HEK293T (cell line): ENCODE data around the gene OR51T1.

ENCODE experiments used
- CTCF ChIA-PET: fragments of 350-600 bp; formaldehyde crosslinking; extraction: SDS; loops from one replicate; lab custom pipeline; 2021; ENCODE audit warnings: antibody characterized with exemption, inconsistent platforms; lab: Yijun Ruan, JAX
- POLR2A ChIA-PET: fragments of 350-600 bp; formaldehyde crosslinking; extraction: SDS; loops from one replicate; lab custom pipeline; 2020; ENCODE audit warnings: antibody characterized with exemption, inconsistent platforms; lab: Yijun Ruan, JAX
- DNase-seq: peaks from one replicate; pipeline ENCODE4 v3.0.0; 2012; ENCODE audit warnings: mixed read lengths; ENCODE audit errors: extremely low spot score
- ARNT ChIP-seq: fragments of 450-650 bp; IDR thresholded peaks from 2 replicates; pipeline ENCODE4 v1.6.1; 2017; ENCODE audit warnings: mild to moderate bottlenecking
- BHLHE40 ChIP-seq: fragments of 450-650 bp; IDR thresholded peaks from 2 replicates; pipeline ENCODE4 v1.6.1; 2016; ENCODE audit warnings: mild to moderate bottlenecking, moderate library complexity, borderline replicate concordance
- CTBP1 ChIP-seq: fragments of 450-650 bp; IDR thresholded peaks from 2 replicates; pipeline ENCODE4 v1.6.1; 2016; ENCODE audit warnings: borderline replicate concordance
- ELF4 ChIP-seq: fragments of 450-650 bp; IDR thresholded peaks from 2 replicates; pipeline ENCODE4 v1.6.1; 2017; ENCODE audit warnings: antibody characterized with exemption
- FOXA1 ChIP-seq: fragments of 450-650 bp; IDR thresholded peaks from 2 replicates; pipeline ENCODE4 v1.6.1; 2016; ENCODE audit warnings: mild to moderate bottlenecking
- FOXK2 ChIP-seq: fragments of 450-650 bp; IDR thresholded peaks from 2 replicates; pipeline ENCODE4 v1.6.1; 2016; ENCODE audit warnings: mild to moderate bottlenecking
- FOXM1 ChIP-seq: fragments of 450-650 bp; IDR thresholded peaks from 2 replicates; pipeline ENCODE4 v1.6.1; 2017; ENCODE audit warnings: mild to moderate bottlenecking, borderline replicate concordance
- HDGF ChIP-seq: fragments of 450-650 bp; IDR thresholded peaks from 2 replicates; pipeline ENCODE4 v1.6.1; 2017; ENCODE audit warnings: antibody characterized with exemption, borderline replicate concordance
- L3MBTL2 ChIP-seq: fragments of 450-650 bp; conservative IDR thresholded peaks from 2 replicates; pipeline ENCODE4 v1.6.1; 2016; ENCODE audit warnings: mild to moderate bottlenecking
- LEF1 ChIP-seq: fragments of 450-650 bp; IDR thresholded peaks from 2 replicates; pipeline ENCODE4 v1.6.1; 2017; ENCODE audit warnings: mild to moderate bottlenecking, borderline replicate concordance
- NFRKB ChIP-seq: fragments of 450-650 bp; IDR thresholded peaks from 2 replicates; pipeline ENCODE4 v1.6.1; 2016; ENCODE audit warnings: mild to moderate bottlenecking, moderate library complexity
- PKNOX1 ChIP-seq: fragments of 450-650 bp; IDR thresholded peaks from 2 replicates; pipeline ENCODE4 v1.6.1; 2016
- SP1 ChIP-seq: fragments of 450-650 bp; IDR thresholded peaks from 2 replicates; pipeline ENCODE4 v1.6.1; 2017
- SUZ12 ChIP-seq: fragments of 450-650 bp; IDR thresholded peaks from 2 replicates; pipeline ENCODE4 v1.6.1; 2016; ENCODE audit warnings: mild to moderate bottlenecking
- TARDBP ChIP-seq: fragments of 450-650 bp; IDR thresholded peaks from 2 replicates; pipeline ENCODE4 v1.6.1; 2016
- ZNF384 ChIP-seq: fragments of 450-650 bp; IDR thresholded peaks from 2 replicates; pipeline ENCODE4 v1.6.1; 2016

The OR51T1 gene

GRCh38 chr11:4862447-4863236, 19.1 kb upstream of the OR51T1 start:
- DNase-seq = no peak
- ChIA-PET CTCF (no interaction called here), POLR2A (no interaction called here)
- no peak for TF ChIP-seq ARNT

GRCh38 chr11:4863876-4864275, 17.8 kb upstream of the OR51T1 start:
- no peak for TF ChIP-seq FOXM1
- no peak for TF ChIP-seq SUZ12
- TF ChIP-seq LEF1 = no peak
- no peak for TF ChIP-seq PKNOX1
- TF ChIP-seq FOXA1 = no peak
- no peak for TF ChIP-seq ELF4
- no peak for TF ChIP-seq ZNF384
- POLR2A ChIA-PET = no interaction called here
- no peak for DNase-seq
- CTCF ChIA-PET = no interaction called here

GRCh38 chr11:4865855-4866254, 15.8 kb upstream of the OR51T1 start:
- TF ChIP-seq LEF1 = no peak
- no peak for TF ChIP-seq TARDBP
- no peak for TF ChIP-seq BHLHE40
- TF ChIP-seq ARNT = no peak
- no peak for TF ChIP-seq HDGF
- TF ChIP-seq FOXM1 = no peak
- no peak for TF ChIP-seq PKNOX1
- no peak for TF ChIP-seq L3MBTL2
- TF ChIP-seq NFRKB = no peak
- TF ChIP-seq ZNF384 = no peak
- TF ChIP-seq FOXA1 = no peak
- TF ChIP-seq ELF4 = no peak
- no peak for TF ChIP-seq CTBP1
- TF ChIP-seq FOXK2 = no peak
- CTCF ChIA-PET = no interaction called here
- no peak for DNase-seq
- POLR2A ChIA-PET = no interaction called here

GRCh38 chr11:4881188-4881587, 512 bp upstream of the OR51T1 start:
- DNase-seq = no peak
- POLR2A ChIA-PET = no interaction called here
- CTCF ChIA-PET = no interaction called here
- TF ChIP-seq ELF4 (no peak), SP1 (no peak), FOXM1 (no peak), LEF1 (no peak), TARDBP (no peak), ZNF384 (no peak), L3MBTL2 (no peak), ARNT (no peak)

- ChIA-PET CTCF (no interaction called here), POLR2A (no interaction called here)
- TF ChIP-seq SUZ12 (no peak), FOXM1 (no peak), SP1 (no peak), ELF4 (no peak), FOXA1 (no peak), HDGF (no peak), FOXK2 (no peak), NFRKB (no peak), ARNT (no peak)
- no peak for DNase-seq
These were observed 843 bp downstream of the OR51T1 start for GRCh38 chr11:4882543-4882942.

GRCh38 chr11:4884361-4884760, 2.7 kb downstream of the OR51T1 start:
- ChIA-PET POLR2A (no interaction called here), CTCF (no interaction called here)
- no peak for TF ChIP-seq ARNT
- TF ChIP-seq TARDBP = no peak
- no peak for TF ChIP-seq ZNF384
- TF ChIP-seq FOXA1 = no peak
- no peak for TF ChIP-seq SP1
- no peak for TF ChIP-seq HDGF
- DNase-seq = no peak

GRCh38 chr11:4886186-4886585, 4.5 kb downstream of the OR51T1 start:
- no peak for DNase-seq
- ChIA-PET POLR2A (no interaction called here), CTCF (no interaction called here)
- TF ChIP-seq ELF4 (no peak), HDGF (no peak), ZNF384 (no peak), ARNT (no peak), SP1 (no peak)

- TF ChIP-seq NFRKB (no peak), CTBP1 (no peak), SUZ12 (no peak), L3MBTL2 (no peak), BHLHE40 (no peak), FOXM1 (no peak), HDGF (no peak), LEF1 (no peak)
- no peak for DNase-seq
- ChIA-PET CTCF (no interaction called here), POLR2A (no interaction called here)
These were observed 5.9 kb downstream of the OR51T1 start for GRCh38 chr11:4887591-4887990.
